NB4 (cell line): ENCODE data around the gene PCNX2.

Source experiments
- DNase-seq: peaks from one replicate; pipeline ENCODE4 v3.0.0; 2010; ENCODE audit warnings: low read depth
- H3K4me3 ChIP-seq: one replicate; pipeline ENCODE4 v1.5.1; 2011; ENCODE audit warnings: mild to moderate bottlenecking, low read depth, low read length, moderate library complexity
- MYC ChIP-seq: IDR thresholded peaks from 2 replicates; pipeline ENCODE4 v1.6.1; 2011; ENCODE audit warnings: low read depth, low read length
- POLR2A ChIP-seq: IDR thresholded peaks from 2 replicates; pipeline ENCODE4 v1.6.1; 2011; ENCODE audit warnings: mild to moderate bottlenecking; ENCODE audit not compliant: insufficient read length; ENCODE audit errors: extremely low read depth
- TF ChIP-seq, protein P1 (sequence below): IDR thresholded peaks from 2 replicates; pipeline ENCODE4 v1.6.1; 2011; ENCODE audit warnings: low read depth, low read length
- TF ChIP-seq, protein P2 (sequence below): IDR thresholded peaks from one replicate; pipeline ENCODE4 v1.5.1; 2012; ENCODE audit warnings: low read depth, low read length

The PCNX2 gene

DNA sequence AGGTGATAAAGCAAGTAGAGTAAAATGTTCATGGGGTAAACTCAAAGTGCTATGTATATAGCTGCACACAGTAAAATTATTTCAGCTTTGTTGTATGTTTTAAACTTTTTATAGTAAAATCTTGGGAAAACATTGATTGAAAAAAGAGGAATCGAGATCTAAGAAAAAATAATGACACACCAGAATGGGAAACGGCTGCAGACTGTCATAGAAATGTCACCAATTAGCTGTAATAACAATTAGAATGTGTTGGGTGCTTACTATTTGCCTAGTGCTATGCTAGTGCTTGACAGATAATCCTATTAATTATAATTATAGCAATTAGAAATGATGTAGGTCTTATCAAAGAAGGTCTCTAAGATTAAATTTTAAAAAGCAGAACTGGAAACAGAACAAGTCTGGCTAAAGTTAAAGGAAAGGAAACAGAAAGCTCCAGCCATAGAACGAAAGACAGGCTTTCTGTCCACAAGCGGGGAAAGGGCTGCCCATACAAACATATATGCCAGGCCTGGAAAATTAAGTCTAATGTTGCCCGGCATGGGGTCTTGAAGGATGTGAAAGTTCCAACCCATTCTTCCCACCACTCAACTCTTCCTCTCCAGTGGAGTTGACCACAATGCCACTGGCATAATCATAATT lies 5.0 kb downstream of the PCNX2 start:
- TF ChIP-seq, protein P1, sequence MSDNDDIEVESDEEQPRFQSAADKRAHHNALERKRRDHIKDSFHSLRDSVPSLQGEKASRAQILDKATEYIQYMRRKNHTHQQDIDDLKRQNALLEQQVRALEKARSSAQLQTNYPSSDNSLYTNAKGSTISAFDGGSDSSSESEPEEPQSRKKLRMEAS, result no peak
- no peak for TF ChIP-seq MYC
- no peak for TF ChIP-seq POLR2A
- TF ChIP-seq, protein P2, sequence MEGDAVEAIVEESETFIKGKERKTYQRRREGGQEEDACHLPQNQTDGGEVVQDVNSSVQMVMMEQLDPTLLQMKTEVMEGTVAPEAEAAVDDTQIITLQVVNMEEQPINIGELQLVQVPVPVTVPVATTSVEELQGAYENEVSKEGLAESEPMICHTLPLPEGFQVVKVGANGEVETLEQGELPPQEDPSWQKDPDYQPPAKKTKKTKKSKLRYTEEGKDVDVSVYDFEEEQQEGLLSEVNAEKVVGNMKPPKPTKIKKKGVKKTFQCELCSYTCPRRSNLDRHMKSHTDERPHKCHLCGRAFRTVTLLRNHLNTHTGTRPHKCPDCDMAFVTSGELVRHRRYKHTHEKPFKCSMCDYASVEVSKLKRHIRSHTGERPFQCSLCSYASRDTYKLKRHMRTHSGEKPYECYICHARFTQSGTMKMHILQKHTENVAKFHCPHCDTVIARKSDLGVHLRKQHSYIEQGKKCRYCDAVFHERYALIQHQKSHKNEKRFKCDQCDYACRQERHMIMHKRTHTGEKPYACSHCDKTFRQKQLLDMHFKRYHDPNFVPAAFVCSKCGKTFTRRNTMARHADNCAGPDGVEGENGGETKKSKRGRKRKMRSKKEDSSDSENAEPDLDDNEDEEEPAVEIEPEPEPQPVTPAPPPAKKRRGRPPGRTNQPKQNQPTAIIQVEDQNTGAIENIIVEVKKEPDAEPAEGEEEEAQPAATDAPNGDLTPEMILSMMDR, result no peak
- no peak for DNase-seq
- H3K4me3 ChIP-seq, result no peak overlapping the region

DNA sequence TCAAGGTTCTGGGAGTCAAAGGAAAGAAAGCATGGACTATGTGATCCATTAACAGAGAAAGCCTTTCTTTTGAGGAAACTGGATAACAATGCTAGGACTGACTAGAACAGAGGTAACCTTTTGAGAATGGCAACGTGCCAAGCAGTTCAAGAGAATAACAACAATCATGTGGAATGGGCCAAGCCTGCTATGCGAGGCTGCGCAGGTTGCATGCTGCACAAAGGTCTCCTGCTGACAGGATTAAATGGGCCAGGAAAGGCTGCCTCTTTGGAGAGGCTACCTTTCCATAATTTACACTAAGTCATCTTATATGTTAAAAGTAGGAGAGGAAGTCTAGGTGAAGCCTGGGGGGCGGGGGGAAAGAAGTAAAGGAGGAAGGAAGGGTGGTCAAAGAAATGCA lies 5.8 kb downstream of the PCNX2 start:
- no peak overlapping the region for H3K4me3 ChIP-seq
- no peak for DNase-seq

DNA sequence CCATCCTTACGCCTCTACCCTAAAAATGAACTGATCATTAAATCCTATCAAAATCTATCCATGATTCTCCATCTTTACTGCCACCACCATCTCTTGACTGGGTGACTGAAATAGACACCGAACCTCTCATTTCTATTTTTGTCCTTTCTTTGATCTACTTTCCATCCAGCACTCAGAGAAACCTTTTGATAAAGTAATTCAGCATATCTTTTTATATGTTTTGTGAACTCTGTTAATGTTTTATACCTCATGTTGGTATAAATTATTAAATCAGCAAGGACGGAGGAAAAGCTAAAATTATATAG lies 13.0 kb downstream of the PCNX2 start:
- TF ChIP-seq, protein P1, result no peak
- TF ChIP-seq POLR2A (no peak), MYC (no peak)
- TF ChIP-seq, protein P2, result no peak
- no peak overlapping the region for H3K4me3 ChIP-seq

More for the DNA sequence above, 5.8 kb downstream of the PCNX2 start:
- TF ChIP-seq, protein P2, result no peak
- TF ChIP-seq, protein P1, result no peak
- TF ChIP-seq MYC, result no peak
- TF ChIP-seq POLR2A, result no peak

DNA sequence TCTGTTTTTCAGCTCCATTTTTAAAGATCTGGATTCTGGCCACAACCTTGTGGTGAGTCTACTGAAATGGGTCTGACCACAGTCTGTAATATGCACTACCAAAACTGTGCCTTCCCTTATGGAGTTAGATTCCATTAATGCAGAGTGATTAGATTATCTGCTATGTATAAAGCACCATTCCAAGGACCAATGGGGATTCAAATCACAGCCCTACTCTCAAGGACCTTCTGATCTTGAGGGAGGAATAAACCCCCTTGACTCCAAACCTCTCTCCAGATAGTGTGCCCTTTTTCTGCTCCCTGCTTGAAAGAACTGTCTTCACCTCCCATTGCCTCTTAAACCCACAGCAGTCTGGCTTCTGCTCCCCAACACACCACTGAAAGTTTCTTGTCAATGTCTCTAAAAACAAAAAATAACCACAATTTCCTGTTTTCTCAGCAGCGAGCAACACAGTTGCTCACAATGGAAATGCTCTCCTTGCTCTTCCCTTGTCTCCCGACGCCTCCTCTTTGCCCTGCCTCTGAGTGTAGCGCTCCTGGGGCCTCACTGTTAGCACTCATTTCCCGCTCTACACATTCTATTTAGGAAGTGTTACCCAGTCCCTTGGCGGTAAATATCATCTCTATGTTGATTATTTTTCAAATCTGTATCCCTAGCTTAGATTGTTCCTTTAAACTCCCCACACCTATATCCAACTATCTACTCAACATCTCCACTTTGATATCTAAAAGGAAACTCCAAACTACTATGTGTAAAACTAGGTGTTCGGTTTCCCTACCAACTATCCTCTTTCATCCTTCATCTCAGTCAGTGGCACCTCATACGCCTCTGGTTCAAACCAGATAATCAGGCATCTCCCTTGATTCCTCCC lies 13.6 kb downstream of the PCNX2 start:
- TF ChIP-seq, protein P1, result no peak
- TF ChIP-seq, protein P2, result no peak
- TF ChIP-seq MYC (no peak), POLR2A (no peak)
- H3K4me3 ChIP-seq, result no peak overlapping the region
- DNase-seq, result peak; percentile 71

More for the DNA sequence above, 13.0 kb downstream of the PCNX2 start:
- DNase-seq, result no peak

DNA sequence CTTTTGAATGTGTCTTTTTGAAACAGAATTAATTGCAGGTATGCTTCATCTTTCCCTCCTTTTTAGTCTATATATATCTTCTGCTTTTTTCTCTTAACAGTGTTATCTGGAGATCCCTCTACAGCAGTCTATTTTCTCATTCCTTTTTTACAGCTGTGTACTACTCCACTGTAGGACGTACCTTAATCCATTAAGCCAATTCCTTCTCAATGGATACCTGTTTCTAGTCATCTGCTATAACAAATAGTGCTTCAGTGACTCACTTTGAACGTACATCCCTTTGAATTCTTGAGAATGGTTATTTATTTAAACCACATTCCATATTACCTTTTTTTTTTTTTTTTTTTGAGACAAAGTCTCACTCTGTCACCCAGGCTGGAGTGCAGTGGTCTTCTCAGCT lies 15.6 kb downstream of the PCNX2 start:
- no peak overlapping the region for H3K4me3 ChIP-seq
- DNase-seq, result no peak
- TF ChIP-seq, protein P1, result no peak
- TF ChIP-seq, protein P2, result no peak
- TF ChIP-seq MYC, result no peak
